Sigmoid colon (tissue), 7 donors: ENCODE measurements around the gene CHRND. TPM values are rescaled to one million over a fixed set of nuclear protein-coding genes. Genes with fewer than 3 reads are reported as not detected.

Source experiments
- DNase-seq: peaks from one replicate; pipeline ENCODE4 v3.0.0-alpha.2; 2019
- H3K27ac ChIP-seq, 4 donors: fragments of 200-600 bp; sonication (generic); one replicate each; pipeline ENCODE4 v1.5.1; 2016 to 2019; ENCODE audit warnings: mild to moderate bottlenecking in 1 of 4
- H3K27me3 ChIP-seq, 3 donors: fragments of 200-600 bp; sonication (generic); one replicate each; pipeline ENCODE4 v1.5.1; 2019; ENCODE audit warnings: mild to moderate bottlenecking in 1 of 3
- H3K36me3 ChIP-seq, 4 donors: fragments of 200-600 bp; sonication (generic); one replicate each; pipeline ENCODE4 v1.5.1; 2016 to 2019
- H3K4me1 ChIP-seq, 4 donors: fragments of 200-600 bp; sonication (generic); one replicate each; pipeline ENCODE4 v1.5.1; 2017 to 2019
- H3K4me3 ChIP-seq, 4 donors: fragments of 200-600 bp; sonication (generic); one replicate each; pipeline ENCODE4 v1.5.1; 2017 to 2019; ENCODE audit warnings: mild to moderate bottlenecking in 2 of 4, moderate library complexity in 1 of 4
- H3K9me3 ChIP-seq, 4 donors: fragments of 200-600 bp in 3 of 4; sonication (generic) in 3 of 4; one replicate each; pipeline versions ENCODE4 v1.5.1 to v1.6.1; 2013 to 2019
- EP300 ChIP-seq, 4 donors: sonication (generic); formaldehyde crosslinking; IDR thresholded peaks; one replicate each; pipeline ENCODE4 v1.6.1; 2017; ENCODE audit warnings: antibody characterized with exemption in 4 of 4
- POLR2A ChIP-seq, 2 donors: fragments of 450-650 bp; IDR thresholded peaks; one replicate each; pipeline ENCODE4 v1.6.1; 2016; ENCODE audit warnings: antibody characterized with exemption in 2 of 2, mild to moderate bottlenecking in 2 of 2, moderate library complexity in 2 of 2
- POLR2AphosphoS5 ChIP-seq, 4 donors: sonication (generic); formaldehyde crosslinking; IDR thresholded peaks; one replicate each; pipeline ENCODE4 v1.6.1; 2017; ENCODE audit warnings: antibody characterized with exemption in 4 of 4
- whole genome bisulfite sequencing, 2 donors: extraction: QIAGEN DNeasy Blood & Tissue Kit; methylation state at CpG; one replicate each; pipeline ENCODE4 v1.1.7; 2013; 5-methylcytosine and 5-hydroxymethylcytosine counted together
- intact Hi-C: fragments of 100-400 bp; cut with DNase I; formaldehyde crosslinking; loops from one replicate; pipeline ENCODE4 v1.15.1; 2023
- polyA plus RNA-seq, 3 donors: library from polyadenylated mRNA; stranded (reverse); fragments of 200-250 nt; gene quantifications; one replicate each; pipeline ENCODE4 v1.2.3, GENCODE V29; 2013
- total RNA-seq, 4 donors: library from RNA; depleted of rRNA; stranded (reverse); fragments of >200 nt; gene quantifications; one replicate each; pipeline ENCODE4 v1.1.0, GENCODE V29; 2016
- TF ChIP-seq, protein P1 (sequence below), 4 experiments: fragments of 450-650 bp in 3 of 4; fragments of 200-600 bp in 1 of 4; IDR thresholded peaks; one replicate each; pipeline ENCODE4 v1.5.1; 2016 to 2019; ENCODE audit warnings: antibody characterized with exemption in 4 of 4, mild to moderate bottlenecking in 3 of 4, moderate library complexity in 2 of 4
- donor health status: healthy with polysubstance abuse.
- donor health status: Bipolar disorder and iron deficiency.
- donor health status: healthy.

Gene CHRND
- total and polyA plus RNA-seq, 7 donors = not detected

DNA sequence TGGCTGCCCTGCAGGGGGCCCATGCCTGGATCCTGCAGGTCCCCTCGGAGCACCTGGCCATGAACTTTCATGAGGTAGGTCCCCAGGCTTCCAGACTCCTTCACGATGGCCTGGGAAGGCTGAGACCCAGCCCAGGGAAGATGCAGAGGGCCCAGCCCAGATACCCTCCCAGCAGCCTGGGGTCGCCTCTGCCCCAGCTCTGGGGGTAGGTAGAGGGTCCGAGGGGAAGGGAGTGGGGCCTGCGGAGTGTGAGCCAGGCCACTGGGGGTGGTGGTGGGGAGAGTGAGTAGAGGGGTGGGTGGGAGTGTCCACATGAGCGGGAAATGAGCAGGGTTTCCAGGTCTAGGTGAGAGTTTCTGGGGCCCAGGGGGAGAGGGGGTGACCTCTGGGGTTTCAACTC lies 1.2 kb upstream of the CHRND start:
- Histone ChIP-seq H3K9me3 (no peaks in the 10 kb centered on the region), H3K4me3 (no peak overlapping the region), H3K4me1 (peaks cover 0 to 31% (median 29%) of the 10 kb centered on the region in 4 donors), H3K36me3 (no peaks in the 10 kb centered on the region), H3K27ac (no peak overlapping the region), H3K27me3 (peaks cover 30 to 70% (median 48%) of the 10 kb centered on the region in 3 donors)
- 61 to 74% methylated on average over 6 of the region's 6 CpGs for WGBS, 2 donors
- intact Hi-C loops = loop anchor here (5.0 kb wide), 1 partner anchor 617 kb away; no protein-coding TSS in a partner anchor
- DNase-seq = no peak
- no peak for TF ChIP-seq POLR2AphosphoS5 (IDR thresholded peaks at IDR 0.05)
- TF ChIP-seq, protein P1, sequence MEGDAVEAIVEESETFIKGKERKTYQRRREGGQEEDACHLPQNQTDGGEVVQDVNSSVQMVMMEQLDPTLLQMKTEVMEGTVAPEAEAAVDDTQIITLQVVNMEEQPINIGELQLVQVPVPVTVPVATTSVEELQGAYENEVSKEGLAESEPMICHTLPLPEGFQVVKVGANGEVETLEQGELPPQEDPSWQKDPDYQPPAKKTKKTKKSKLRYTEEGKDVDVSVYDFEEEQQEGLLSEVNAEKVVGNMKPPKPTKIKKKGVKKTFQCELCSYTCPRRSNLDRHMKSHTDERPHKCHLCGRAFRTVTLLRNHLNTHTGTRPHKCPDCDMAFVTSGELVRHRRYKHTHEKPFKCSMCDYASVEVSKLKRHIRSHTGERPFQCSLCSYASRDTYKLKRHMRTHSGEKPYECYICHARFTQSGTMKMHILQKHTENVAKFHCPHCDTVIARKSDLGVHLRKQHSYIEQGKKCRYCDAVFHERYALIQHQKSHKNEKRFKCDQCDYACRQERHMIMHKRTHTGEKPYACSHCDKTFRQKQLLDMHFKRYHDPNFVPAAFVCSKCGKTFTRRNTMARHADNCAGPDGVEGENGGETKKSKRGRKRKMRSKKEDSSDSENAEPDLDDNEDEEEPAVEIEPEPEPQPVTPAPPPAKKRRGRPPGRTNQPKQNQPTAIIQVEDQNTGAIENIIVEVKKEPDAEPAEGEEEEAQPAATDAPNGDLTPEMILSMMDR (IDR thresholded peaks at IDR 0.05) = no peak
- no peak for TF ChIP-seq EP300 (IDR thresholded peaks at IDR 0.05)
- no peak for TF ChIP-seq POLR2A (IDR thresholded peaks at IDR 0.05)

DNA sequence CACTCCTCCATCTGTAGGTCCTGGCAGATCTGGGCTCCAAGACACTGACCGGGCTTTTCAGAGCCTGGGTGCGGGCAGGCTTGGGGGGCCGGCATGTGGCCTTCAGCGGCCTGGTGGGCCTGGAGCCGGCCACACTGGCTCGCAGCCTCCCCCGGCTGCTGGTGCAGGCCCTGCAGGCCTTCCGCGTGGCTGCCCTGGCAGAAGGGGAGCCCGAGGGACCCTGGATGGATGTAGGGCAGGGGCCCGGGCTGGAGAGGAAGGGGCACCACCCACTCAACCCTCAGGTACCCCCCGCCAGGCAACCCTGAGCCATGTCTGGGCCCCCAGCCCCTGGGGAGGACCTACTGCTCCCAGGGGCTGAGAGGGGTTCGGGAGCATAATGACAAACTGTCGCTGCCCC lies 761 bp upstream of the CHRND start:
- Histone ChIP-seq H3K4me1 (peaks cover 0 to 31% (median 29%) of the 10 kb centered on the region in 4 donors), H3K27ac (no peak overlapping the region), H3K36me3 (no peaks in the 10 kb centered on the region), H3K9me3 (no peaks in the 10 kb centered on the region), H3K4me3 (no peak overlapping the region), H3K27me3 (peaks cover 30 to 65% (median 48%) of the 10 kb centered on the region in 3 donors)
- 88% methylated on average over 14 of the region's 14 CpGs for WGBS, 2 donors
- TF ChIP-seq POLR2A (IDR thresholded peaks at IDR 0.05) (no peak), EP300 (IDR thresholded peaks at IDR 0.05) (no peak), POLR2AphosphoS5 (IDR thresholded peaks at IDR 0.05) (no peak)
- TF ChIP-seq, protein P1 (IDR thresholded peaks at IDR 0.05) = no peak
- intact Hi-C loops = no loop called here
- no peak for DNase-seq

DNA sequence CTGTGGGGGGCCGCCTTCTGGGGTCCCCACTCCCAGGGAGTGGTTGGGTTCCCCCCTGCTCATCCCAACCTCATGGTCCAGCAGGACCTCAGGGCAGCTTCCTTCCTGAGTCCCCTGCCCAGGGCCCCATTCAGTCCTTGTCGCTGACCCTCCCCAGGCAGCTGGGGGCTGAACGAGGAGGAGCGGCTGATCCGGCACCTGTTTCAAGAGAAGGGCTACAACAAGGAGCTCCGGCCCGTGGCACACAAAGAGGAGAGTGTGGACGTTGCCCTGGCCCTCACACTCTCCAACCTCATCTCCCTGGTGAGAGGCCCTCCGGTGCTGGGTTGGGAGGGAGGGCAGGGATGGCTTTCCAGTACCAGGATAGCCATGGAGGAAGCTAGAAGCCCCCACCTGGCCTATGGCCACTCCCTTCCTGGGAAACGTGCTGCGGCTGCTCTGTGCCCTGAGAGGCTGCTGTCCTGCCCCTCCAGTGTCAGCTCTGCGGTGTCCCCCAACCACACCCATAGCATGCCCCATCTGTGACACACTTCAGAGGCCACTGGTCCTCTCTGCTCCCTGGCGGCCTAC lies 497 bp downstream of the CHRND start:
- intact Hi-C loops = no loop called here
- H3K4me3 ChIP-seq = no peak overlapping the region
- H3K27ac ChIP-seq = no peak overlapping the region
- WGBS, 2 donors = 56 to 75% methylated on average over 13 of the region's 13 CpGs
- DNase-seq = no peak
- TF ChIP-seq, protein P1 (IDR thresholded peaks at IDR 0.05) = no peak
- TF ChIP-seq POLR2A (IDR thresholded peaks at IDR 0.05) (no peak), EP300 (IDR thresholded peaks at IDR 0.05) (no peak), POLR2AphosphoS5 (IDR thresholded peaks at IDR 0.05) (no peak)
- H3K36me3 ChIP-seq = no peaks in the 10 kb centered on the region
- no peaks in the 10 kb centered on the region for H3K9me3 ChIP-seq
- H3K4me1 ChIP-seq = peaks cover 0 to 31% (median 29%) of the 10 kb centered on the region in 4 donors
- peaks cover 30 to 53% (median 42%) of the 10 kb centered on the region in 3 donors for H3K27me3 ChIP-seq

DNA sequence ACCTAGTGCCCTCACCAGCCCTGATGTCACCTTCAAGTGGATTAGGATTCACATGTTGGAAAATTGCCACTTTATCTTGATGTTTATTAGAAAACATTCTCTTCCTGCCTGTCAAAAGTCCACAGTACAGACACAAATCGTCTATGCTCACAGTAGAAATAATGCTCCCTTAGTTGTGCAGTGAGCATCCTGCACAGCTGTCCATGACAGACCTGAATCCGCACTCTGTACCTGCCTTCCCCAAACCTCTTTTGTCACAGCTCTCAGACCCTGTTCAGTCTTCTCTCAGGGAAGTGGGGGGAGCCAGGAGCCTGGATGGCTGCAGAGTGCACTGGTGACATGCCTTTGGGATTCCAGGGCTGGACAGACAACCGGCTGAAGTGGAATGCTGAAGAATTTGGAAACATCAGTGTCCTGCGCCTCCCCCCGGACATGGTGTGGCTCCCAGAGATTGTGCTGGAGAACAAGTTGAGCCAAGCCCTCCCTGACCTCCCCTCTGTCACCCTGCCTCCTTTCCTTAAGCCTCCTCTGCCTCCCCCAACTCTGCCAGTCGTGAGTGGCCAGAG lies 2.0 kb downstream of the CHRND start:
- TF ChIP-seq, protein P1 (IDR thresholded peaks at IDR 0.05) = no peak
- TF ChIP-seq EP300 (IDR thresholded peaks at IDR 0.05) (no peak), POLR2A (IDR thresholded peaks at IDR 0.05) (no peak), POLR2AphosphoS5 (IDR thresholded peaks at IDR 0.05) (no peak)
- WGBS, 2 donors = 80 to 82% methylated on average over 6 of the region's 6 CpGs
- H3K36me3 ChIP-seq = no peaks in the 10 kb centered on the region
- H3K4me1 ChIP-seq = peaks cover 0 to 21% (median 17%) of the 10 kb centered on the region in 4 donors
- peaks cover 16 to 37% (median 27%) of the 10 kb centered on the region in 3 donors for H3K27me3 ChIP-seq
- H3K27ac ChIP-seq = no peak overlapping the region
- intact Hi-C loops = no loop called here
- no peak overlapping the region for H3K4me3 ChIP-seq
- DNase-seq = no peak
- no peaks in the 10 kb centered on the region for H3K9me3 ChIP-seq
